Liver (tissue), 9 donors: Measurements from ENCODE around the gene MFSD1. TPM values are rescaled to one million over a fixed set of nuclear protein-coding genes. Genes with fewer than 3 reads are reported as not detected.
A peak's percentile ranks its signal among the peaks of the same experiment; 100 is the strongest.
"Not testable (repeated sequence)": the region's sequence is repeated elsewhere in the genome, so short reads cannot be mapped to it uniquely, and the experiment has no call there.

Experiments used
- DNase-seq: peaks from one replicate; pipeline ENCODE4 v3.0.0-alpha.2; 2017; ENCODE audit warnings: low spot score
- H3K27ac ChIP-seq, 2 donors: one replicate each; pipeline ENCODE4 v1.7.0; 2013; ENCODE audit warnings: inconsistent platforms in 2 of 2, low read length in 2 of 2, control low read depth in 1 of 2, low read depth in 1 of 2, mild to moderate bottlenecking in 1 of 2
- H3K27me3 ChIP-seq, 4 donors: one replicate each; pipeline versions ENCODE4 v1.6.1 to v1.7.0; 2013; ENCODE audit warnings: low read length in 3 of 4, inconsistent platforms in 1 of 4, mild to moderate bottlenecking in 1 of 4, moderate library complexity in 1 of 4; ENCODE audit not compliant: control insufficient read depth in 4 of 4, insufficient read depth in 4 of 4
- H3K36me3 ChIP-seq, 4 donors: one replicate each; pipeline versions ENCODE4 v1.6.1 to v1.7.0; 2013; ENCODE audit warnings: low read length in 3 of 4, mild to moderate bottlenecking in 3 of 4, low read depth in 1 of 4, moderate library complexity in 1 of 4; ENCODE audit not compliant: control insufficient read depth in 4 of 4, insufficient read depth in 3 of 4
- H3K4me1 ChIP-seq, 4 donors: one replicate each; pipeline versions ENCODE4 v1.6.1 to v1.7.0; 2013; ENCODE audit warnings: low read length in 3 of 4, mild to moderate bottlenecking in 3 of 4, moderate library complexity in 1 of 4; ENCODE audit not compliant: control insufficient read depth in 4 of 4, insufficient read depth in 4 of 4
- H3K4me3 ChIP-seq, 3 donors: one replicate each; pipeline versions ENCODE4 v1.6.1 to v1.7.0; 2013; ENCODE audit warnings: low read length in 3 of 3, control low read depth in 1 of 3, low read depth in 1 of 3, mild to moderate bottlenecking in 1 of 3
- H3K9ac ChIP-seq, 2 donors: one replicate each; pipeline ENCODE4 v1.7.0; 2013; ENCODE audit warnings: low read length in 2 of 2, mild to moderate bottlenecking in 2 of 2, moderate library complexity in 2 of 2, control low read depth in 1 of 2, low read depth in 1 of 2
- H3K9me3 ChIP-seq, 4 donors: one replicate each; pipeline versions ENCODE4 v1.6.1 to v1.7.0; 2013; ENCODE audit warnings: low read length in 3 of 4; ENCODE audit not compliant: control insufficient read depth in 4 of 4
- EGR1 ChIP-seq, 2 donors: IDR thresholded peaks; 2 replicates each; pipeline ENCODE4 v1.6.1; 2016 to 2018; ENCODE audit warnings: antibody characterized with exemption in 2 of 2, low read depth in 2 of 2
- FOXA1 ChIP-seq: IDR thresholded peaks from 2 replicates; pipeline ENCODE4 v1.6.1; 2016; ENCODE audit warnings: antibody characterized with exemption
- FOXA2 ChIP-seq: IDR thresholded peaks from 2 replicates; pipeline ENCODE4 v1.6.1; 2016; ENCODE audit warnings: antibody characterized with exemption
- GABPA ChIP-seq, 2 donors: IDR thresholded peaks in 1 of 2; conservative IDR thresholded peaks in 1 of 2; 2 replicates each; pipeline ENCODE4 v1.6.1; 2016; ENCODE audit warnings: antibody characterized with exemption in 2 of 2, mild to moderate bottlenecking in 1 of 2, moderate library complexity in 1 of 2
- HNF4G ChIP-seq: IDR thresholded peaks from 2 replicates; pipeline ENCODE4 v1.6.1; 2016; ENCODE audit warnings: antibody characterized with exemption
- JUND ChIP-seq, 2 donors: IDR thresholded peaks; 2 replicates each; pipeline ENCODE4 v1.6.1; 2016; ENCODE audit warnings: antibody characterized with exemption in 2 of 2
- NR2F2 ChIP-seq: IDR thresholded peaks from 2 replicates; pipeline ENCODE4 v1.6.1; 2016; ENCODE audit warnings: antibody characterized with exemption
- RAD21 ChIP-seq, 2 donors: IDR thresholded peaks; 2 replicates each; pipeline ENCODE4 v1.6.1; 2016; ENCODE audit warnings: antibody characterized with exemption in 2 of 2, mild to moderate bottlenecking in 2 of 2
- REST ChIP-seq: IDR thresholded peaks from 2 replicates; pipeline ENCODE4 v1.6.1; 2016; ENCODE audit warnings: antibody characterized with exemption, mild to moderate bottlenecking
- RXRA ChIP-seq, 2 donors: IDR thresholded peaks; 2 replicates each; pipeline ENCODE4 v1.6.1; 2017 to 2018; ENCODE audit warnings: antibody characterized with exemption in 2 of 2, mild to moderate bottlenecking in 1 of 2
- SP1 ChIP-seq: IDR thresholded peaks from 2 replicates; pipeline ENCODE4 v1.6.1; 2018; ENCODE audit warnings: antibody characterized with exemption, mild to moderate bottlenecking
- TAF1 ChIP-seq: conservative IDR thresholded peaks from 2 replicates; pipeline ENCODE4 v1.6.1; 2016; ENCODE audit warnings: antibody characterized with exemption, mild to moderate bottlenecking
- YY1 ChIP-seq: IDR thresholded peaks from 2 replicates; pipeline ENCODE4 v1.6.1; 2016; ENCODE audit warnings: antibody characterized with exemption, mild to moderate bottlenecking
- WGBS: extraction: QIAGEN DNeasy Blood & Tissue Kit; methylation state at CpG from one replicate; pipeline ENCODE4 v1.1.7; 2013; 5-methylcytosine and 5-hydroxymethylcytosine counted together
- polyA plus RNA-seq, 2 donors: library from polyadenylated mRNA; stranded (reverse) in 1 of 2; unstranded in 1 of 2; fragments of 200-250 nt in 1 of 2; fragments of >200 nt in 1 of 2; fragmentation: Nextera tagmentation in 1 of 2; extraction: Ambion mirVana in 1 of 2; gene quantifications; one replicate each; pipeline versions ENCODE4 v1.2.1 to v1.2.3, GENCODE V29; 2013 to 2015
- total RNA-seq, 2 donors: library from RNA; depleted of rRNA; stranded (reverse); fragments of >200 nt; gene quantifications; one replicate each; pipeline ENCODE4 v1.2.3, GENCODE V29; 2014
- TF ChIP-seq, protein P1 (sequence below): IDR thresholded peaks from 2 replicates; pipeline ENCODE4 v1.6.1; 2016; ENCODE audit warnings: antibody characterized with exemption
- TF ChIP-seq, protein P2 (sequence below): IDR thresholded peaks from 2 replicates; pipeline ENCODE4 v1.6.1; 2016; ENCODE audit warnings: antibody characterized with exemption
- TF ChIP-seq, protein P3 (sequence below): fragments of 150-350 bp; IDR thresholded peaks from 2 replicates; pipeline ENCODE4 v1.5.1; 2017; ENCODE audit warnings: improper control_type of control experiment, low read depth, low read length; ENCODE audit not compliant: missing input control
- donor health status: healthy.
- donor health status: healthy.
- donor health status: healthy.
- donor health status: healthy.
- donor health status: healthy.

Gene MFSD1
- total and polyA plus RNA-seq, 4 donors = 30.4 to 84.7 (median 60.3) TPM

- Histone ChIP-seq H3K27me3 (no peaks in the 10 kb centered on the region), H3K9me3 (no peaks in the 10 kb centered on the region), H3K9ac (peak overlapping the region in 1 of 2 donors; percentile 72), H3K4me3 (peak overlapping the region; percentile 11 to 22 (median 11)), H3K4me1 (peaks cover 0 to 4% (median 2%) of the 10 kb centered on the region in 4 donors), H3K36me3 (no peaks in the 10 kb centered on the region), H3K27ac (no peak overlapping the region)
- no peak for DNase-seq
- no peak for TF ChIP-seq JUND (IDR thresholded peaks at IDR 0.05)
- no peak for TF ChIP-seq SP1
- peak; percentile 88 to 89 for TF ChIP-seq RAD21 (IDR thresholded peaks at IDR 0.05)
- no peak for TF ChIP-seq GABPA (IDR thresholded peaks at IDR 0.05 in 1 of 2, conservative IDR thresholded peaks at IDR 0.05 in 1 of 2)
- peak; percentile 7 for TF ChIP-seq YY1
- TF ChIP-seq RXRA (IDR thresholded peaks at IDR 0.05) = no peak
- TF ChIP-seq, protein P1, sequence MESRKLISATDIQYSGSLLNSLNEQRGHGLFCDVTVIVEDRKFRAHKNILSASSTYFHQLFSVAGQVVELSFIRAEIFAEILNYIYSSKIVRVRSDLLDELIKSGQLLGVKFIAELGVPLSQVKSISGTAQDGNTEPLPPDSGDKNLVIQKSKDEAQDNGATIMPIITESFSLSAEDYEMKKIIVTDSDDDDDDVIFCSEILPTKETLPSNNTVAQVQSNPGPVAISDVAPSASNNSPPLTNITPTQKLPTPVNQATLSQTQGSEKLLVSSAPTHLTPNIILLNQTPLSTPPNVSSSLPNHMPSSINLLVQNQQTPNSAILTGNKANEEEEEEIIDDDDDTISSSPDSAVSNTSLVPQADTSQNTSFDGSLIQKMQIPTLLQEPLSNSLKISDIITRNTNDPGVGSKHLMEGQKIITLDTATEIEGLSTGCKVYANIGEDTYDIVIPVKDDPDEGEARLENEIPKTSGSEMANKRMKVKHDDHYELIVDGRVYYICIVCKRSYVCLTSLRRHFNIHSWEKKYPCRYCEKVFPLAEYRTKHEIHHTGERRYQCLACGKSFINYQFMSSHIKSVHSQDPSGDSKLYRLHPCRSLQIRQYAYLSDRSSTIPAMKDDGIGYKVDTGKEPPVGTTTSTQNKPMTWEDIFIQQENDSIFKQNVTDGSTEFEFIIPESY = no peak
- TF ChIP-seq FOXA1 = no peak
- TF ChIP-seq TAF1 = no peak
- TF ChIP-seq, protein P2, sequence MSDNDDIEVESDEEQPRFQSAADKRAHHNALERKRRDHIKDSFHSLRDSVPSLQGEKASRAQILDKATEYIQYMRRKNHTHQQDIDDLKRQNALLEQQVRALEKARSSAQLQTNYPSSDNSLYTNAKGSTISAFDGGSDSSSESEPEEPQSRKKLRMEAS = peak; percentile 45
- TF ChIP-seq FOXA2 = no peak
- TF ChIP-seq NR2F2 = no peak
- no peak for TF ChIP-seq REST
- TF ChIP-seq HNF4G = no peak
- TF ChIP-seq, protein P3, sequence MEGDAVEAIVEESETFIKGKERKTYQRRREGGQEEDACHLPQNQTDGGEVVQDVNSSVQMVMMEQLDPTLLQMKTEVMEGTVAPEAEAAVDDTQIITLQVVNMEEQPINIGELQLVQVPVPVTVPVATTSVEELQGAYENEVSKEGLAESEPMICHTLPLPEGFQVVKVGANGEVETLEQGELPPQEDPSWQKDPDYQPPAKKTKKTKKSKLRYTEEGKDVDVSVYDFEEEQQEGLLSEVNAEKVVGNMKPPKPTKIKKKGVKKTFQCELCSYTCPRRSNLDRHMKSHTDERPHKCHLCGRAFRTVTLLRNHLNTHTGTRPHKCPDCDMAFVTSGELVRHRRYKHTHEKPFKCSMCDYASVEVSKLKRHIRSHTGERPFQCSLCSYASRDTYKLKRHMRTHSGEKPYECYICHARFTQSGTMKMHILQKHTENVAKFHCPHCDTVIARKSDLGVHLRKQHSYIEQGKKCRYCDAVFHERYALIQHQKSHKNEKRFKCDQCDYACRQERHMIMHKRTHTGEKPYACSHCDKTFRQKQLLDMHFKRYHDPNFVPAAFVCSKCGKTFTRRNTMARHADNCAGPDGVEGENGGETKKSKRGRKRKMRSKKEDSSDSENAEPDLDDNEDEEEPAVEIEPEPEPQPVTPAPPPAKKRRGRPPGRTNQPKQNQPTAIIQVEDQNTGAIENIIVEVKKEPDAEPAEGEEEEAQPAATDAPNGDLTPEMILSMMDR = peak; percentile 88
- no peak for TF ChIP-seq EGR1 (IDR thresholded peaks at IDR 0.05; ENCODE audit: low read depth in 2 of 2)
- 13% methylated on average over 11 of the region's 11 CpGs for WGBS
These were observed 10.8 kb upstream of the MFSD1 start for GRCh38 chr3:158790901-158791589.

DNA sequence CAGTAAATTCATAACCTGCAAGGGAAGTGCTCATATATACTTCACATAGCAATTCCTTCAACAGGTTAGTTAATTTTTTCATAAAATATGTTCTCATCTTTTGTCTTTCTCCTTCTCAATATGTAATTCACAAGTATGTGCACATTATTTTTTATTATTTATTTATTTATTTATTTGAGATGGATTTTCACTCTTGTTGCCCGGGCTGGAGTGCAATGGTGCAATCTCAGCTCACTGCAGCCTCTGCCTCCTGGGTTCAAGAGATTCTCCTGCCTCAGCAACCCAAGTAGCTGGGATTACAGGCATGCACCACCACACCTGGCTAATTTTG lies 10.3 kb upstream of the MFSD1 start:
- H3K36me3 ChIP-seq, DNase-seq, H3K27me3 ChIP-seq, H3K4me3 ChIP-seq, H3K4me1 ChIP-seq, H3K9me3 ChIP-seq, H3K9ac ChIP-seq, H3K27ac ChIP-seq: not testable (repeated sequence)
- WGBS = 6% methylated on average over 1 of the region's 1 CpG
